ENCODE measurements around the gene ZBTB21. TPM values are rescaled to one million over a fixed set of nuclear protein-coding genes. Genes with fewer than 3 reads are reported as not detected.
A peak's percentile ranks its signal among the peaks of the same experiment; 100 is the strongest.

The ZBTB21 gene
- total RNA-seq, 1 donor from 2014 or later: 31.8 TPM

DNA sequence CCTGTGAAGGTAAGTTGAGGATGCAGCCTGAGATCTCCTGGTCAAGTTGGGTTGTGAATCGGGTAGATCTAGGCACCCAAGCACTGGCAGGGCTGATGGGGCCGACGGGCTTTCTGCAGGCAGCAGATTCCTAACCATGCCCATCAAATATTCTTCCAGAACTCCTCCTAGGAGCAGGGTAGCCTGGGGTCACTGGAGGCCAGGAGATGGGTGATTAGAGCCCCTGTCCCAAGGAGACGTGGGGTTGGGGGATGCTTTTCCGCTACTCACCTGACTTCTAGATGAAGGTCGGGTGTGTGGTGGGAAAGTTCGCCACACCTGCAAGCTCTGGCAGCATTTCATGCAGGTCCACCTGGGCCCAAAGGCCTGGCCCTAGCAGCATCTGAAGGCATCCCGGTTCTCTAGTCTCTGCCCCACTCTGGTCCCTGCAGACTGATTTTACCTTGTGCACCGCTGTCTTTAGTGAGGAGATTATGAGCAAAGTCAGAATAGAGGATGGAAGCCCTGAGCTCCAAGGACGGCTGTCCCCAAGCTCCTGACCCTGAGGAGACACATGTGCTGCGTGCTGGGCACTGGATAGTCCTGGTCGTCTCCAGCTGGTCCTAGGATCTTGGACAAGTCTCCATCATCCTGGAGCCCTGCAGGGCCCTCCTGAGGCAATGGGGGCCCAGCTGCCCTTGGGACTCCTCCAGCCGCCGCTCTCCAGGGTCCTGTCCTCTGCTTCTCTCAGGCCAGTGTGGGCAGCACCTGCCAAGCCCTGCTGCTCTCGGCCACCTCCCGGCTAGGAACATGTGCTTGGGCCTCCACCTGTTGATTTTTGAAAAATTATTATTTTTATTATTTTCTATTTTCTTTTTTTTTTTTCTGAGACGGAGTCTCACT is 34.5 kb downstream of the ZBTB21 start:
- no peak for DNase-seq (ENCODE audit: low spot score)
- intact Hi-C loops (cut with micrococcal nuclease): no loop called here
- Mint-ChIP-seq H3K36me3 (ENCODE audit: low read depth) (no peaks in the 10 kb centered on the region), H3K4me3 (no peak overlapping the region), H3K4me1 (ENCODE audit: low read depth) (peaks cover 9% of the 10 kb centered on the region), H3K27me3 (ENCODE audit: insufficient read depth) (no peaks in the 10 kb centered on the region), H3K9me3 (peaks cover 9% of the 10 kb centered on the region), H3K27ac (no peak overlapping the region)

DNA sequence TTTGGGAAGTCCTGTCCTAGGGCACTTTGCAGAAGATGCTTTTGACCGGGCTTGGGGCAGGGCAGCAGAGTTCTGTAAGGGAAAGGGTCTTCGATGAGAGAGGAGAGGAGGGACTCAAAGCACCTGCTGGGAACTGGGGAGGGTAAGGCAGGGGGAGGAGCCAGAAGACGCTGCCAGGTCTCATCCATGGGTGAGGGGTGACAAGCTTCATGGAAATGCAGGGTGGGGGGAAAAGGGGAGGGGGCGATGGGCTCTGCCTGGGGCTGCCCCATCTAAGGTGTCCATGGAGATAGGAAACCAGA is 35.5 kb downstream of the ZBTB21 start:
- H3K27me3 Mint-ChIP-seq (ENCODE audit: insufficient read depth): no peaks in the 10 kb centered on the region
- DNase-seq (ENCODE audit: low spot score): no peak
- H3K27ac Mint-ChIP-seq: no peak overlapping the region
- no peak overlapping the region for H3K4me3 Mint-ChIP-seq
- no peaks in the 10 kb centered on the region for H3K36me3 Mint-ChIP-seq (ENCODE audit: low read depth)
- H3K4me1 Mint-ChIP-seq (ENCODE audit: low read depth): peaks cover 9% of the 10 kb centered on the region
- intact Hi-C loops (cut with micrococcal nuclease): no loop called here
- H3K9me3 Mint-ChIP-seq: peaks cover 9% of the 10 kb centered on the region

DNA sequence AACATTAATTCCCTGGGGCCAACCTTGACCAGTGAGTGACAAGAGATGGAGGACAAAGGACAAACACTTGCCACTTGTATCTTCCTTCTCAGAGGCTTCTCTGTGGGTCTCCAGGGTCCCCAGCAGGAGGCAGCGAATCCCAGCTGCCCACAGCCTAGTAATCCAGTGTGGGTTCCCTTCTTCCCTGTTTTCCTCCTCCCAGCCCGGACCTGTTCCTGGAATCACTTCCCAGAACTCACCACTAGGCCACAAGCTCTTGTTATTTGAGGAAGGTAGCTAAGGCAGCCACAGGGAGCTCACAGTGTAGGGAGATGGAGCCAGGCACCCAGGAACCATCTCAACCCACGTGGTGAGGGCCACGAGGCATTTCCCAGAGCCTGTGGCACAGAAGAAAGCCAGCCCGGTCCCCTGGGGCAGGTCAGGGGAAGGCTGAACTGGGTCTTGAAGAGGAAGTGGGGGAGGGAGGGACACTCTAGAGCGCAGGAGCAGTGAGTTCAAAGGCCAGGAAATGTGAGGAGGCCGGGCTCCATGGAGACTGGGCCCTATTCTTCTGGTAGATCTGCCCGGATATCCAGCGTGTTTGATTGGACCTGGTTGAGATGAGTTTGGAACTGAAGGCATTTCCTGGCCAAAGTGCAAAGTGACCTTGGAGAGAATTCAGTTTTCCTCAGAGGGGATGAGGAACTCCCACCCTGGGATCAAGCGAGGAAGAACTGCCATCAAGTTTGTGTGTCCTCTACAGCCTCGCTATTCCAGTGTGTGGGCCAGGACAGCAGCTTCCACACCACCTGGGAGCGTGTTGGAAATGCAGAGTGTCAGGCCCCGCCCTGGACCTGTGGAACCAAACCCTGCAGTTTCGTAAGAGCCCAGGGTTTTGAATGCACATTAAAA is 36.1 kb downstream of the ZBTB21 start:
- Mint-ChIP-seq H3K4me1 (ENCODE audit: low read depth) (peaks cover 9% of the 10 kb centered on the region), H3K27me3 (ENCODE audit: insufficient read depth) (no peaks in the 10 kb centered on the region), H3K9me3 (peaks cover 3% of the 10 kb centered on the region), H3K27ac (peak overlapping the region; percentile 50), H3K36me3 (ENCODE audit: low read depth) (no peaks in the 10 kb centered on the region), H3K4me3 (no peak overlapping the region)
- intact Hi-C loops (cut with micrococcal nuclease): no loop called here
- no peak for DNase-seq (ENCODE audit: low spot score)

DNA sequence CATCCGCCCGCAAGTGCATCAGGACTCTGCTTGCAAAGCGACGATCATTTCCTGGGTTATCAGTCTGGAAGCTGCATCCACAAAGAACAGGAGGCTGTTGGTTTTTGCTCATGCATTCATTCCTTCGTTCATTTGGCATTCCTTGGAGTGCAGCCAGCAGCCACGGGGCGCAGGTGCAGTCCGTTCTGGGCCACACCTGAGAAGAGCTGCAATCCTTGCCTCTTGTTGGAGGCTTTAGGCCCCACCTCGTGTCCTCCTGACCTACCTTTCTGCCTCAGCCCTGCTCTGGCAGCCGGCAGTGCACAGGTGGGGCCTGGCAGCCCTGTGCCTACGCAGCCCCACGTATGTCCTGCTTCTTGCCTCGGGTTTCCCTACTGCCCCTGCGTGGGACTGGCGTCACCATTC is 36.7 kb downstream of the ZBTB21 start:
- intact Hi-C loops (cut with micrococcal nuclease): no loop called here
- no peaks in the 10 kb centered on the region for H3K27me3 Mint-ChIP-seq (ENCODE audit: insufficient read depth)
- no peak overlapping the region for H3K4me3 Mint-ChIP-seq
- no peak overlapping the region for H3K27ac Mint-ChIP-seq
- H3K36me3 Mint-ChIP-seq (ENCODE audit: low read depth): no peaks in the 10 kb centered on the region
- peaks cover 9% of the 10 kb centered on the region for H3K4me1 Mint-ChIP-seq (ENCODE audit: low read depth)
- no peaks in the 10 kb centered on the region for H3K9me3 Mint-ChIP-seq
- DNase-seq (ENCODE audit: low spot score): no peak

DNA sequence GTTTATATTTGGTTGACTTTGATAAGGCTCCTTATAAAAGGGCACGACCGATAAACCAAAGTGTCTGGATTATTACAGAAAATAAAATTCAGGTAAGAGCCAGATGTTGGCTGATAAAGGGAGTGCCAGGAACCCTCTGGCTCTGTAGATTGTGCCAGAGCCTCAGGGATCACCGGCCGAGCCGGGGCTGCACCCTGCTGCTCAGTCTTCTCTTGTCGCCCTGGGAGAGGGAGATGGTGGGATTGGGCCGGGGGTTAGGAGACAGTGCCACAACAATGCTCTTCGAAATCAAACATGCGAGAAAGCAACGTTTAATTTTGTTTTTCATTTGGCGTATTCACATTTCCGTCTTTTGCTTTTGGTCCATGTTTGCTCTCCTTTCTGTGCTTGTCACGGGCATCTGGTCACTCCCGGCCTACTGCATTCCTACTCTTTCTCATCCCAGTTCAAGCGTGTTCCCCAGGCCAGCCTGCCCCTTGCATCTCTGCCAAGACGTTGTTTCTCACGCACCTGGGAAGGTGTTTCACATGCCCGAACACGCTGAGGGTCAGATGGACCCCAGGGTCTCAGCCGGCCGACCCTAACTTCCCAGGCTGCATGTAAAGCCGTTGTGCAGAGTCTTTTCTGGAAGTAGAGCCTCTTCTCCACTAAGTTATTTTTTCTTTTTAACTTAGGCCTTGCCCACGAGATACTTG is 37.5 kb downstream of the ZBTB21 start:
- intact Hi-C loops (cut with micrococcal nuclease): no loop called here
- no peaks in the 10 kb centered on the region for H3K36me3 Mint-ChIP-seq (ENCODE audit: low read depth)
- no peaks in the 10 kb centered on the region for H3K27me3 Mint-ChIP-seq (ENCODE audit: insufficient read depth)
- DNase-seq (ENCODE audit: low spot score): no peak
- H3K9me3 Mint-ChIP-seq: no peaks in the 10 kb centered on the region
- no peak overlapping the region for H3K27ac Mint-ChIP-seq
- H3K4me3 Mint-ChIP-seq: no peak overlapping the region
- H3K4me1 Mint-ChIP-seq (ENCODE audit: low read depth): peaks cover 9% of the 10 kb centered on the region

DNA sequence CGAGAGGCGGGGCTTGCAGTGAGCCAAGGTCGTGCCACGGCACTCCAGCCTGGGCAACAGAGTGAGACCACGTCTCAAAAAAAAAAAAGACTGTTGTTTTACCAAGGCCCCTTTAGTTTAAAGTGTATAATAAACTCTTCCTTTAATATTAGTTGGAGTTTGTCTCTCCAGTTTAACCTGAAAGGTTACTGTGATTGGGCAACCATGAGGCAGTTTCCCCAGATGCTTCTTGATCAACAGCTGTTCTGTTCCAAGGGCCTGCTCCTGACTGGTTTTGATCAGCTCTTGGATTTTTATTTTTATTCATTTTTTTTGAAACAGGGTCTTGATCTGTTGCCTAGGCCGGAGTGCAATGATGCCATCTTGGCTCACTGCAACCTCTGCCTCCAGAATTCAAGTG is 38.3 kb downstream of the ZBTB21 start:
- Mint-ChIP-seq H3K27ac (no peak overlapping the region), H3K27me3 (ENCODE audit: insufficient read depth) (no peaks in the 10 kb centered on the region), H3K4me3 (no peak overlapping the region), H3K4me1 (ENCODE audit: low read depth) (peaks cover 9% of the 10 kb centered on the region), H3K36me3 (ENCODE audit: low read depth) (no peaks in the 10 kb centered on the region), H3K9me3 (no peaks in the 10 kb centered on the region)
- DNase-seq (ENCODE audit: low spot score): no peak
- intact Hi-C loops (cut with micrococcal nuclease): no loop called here

DNA sequence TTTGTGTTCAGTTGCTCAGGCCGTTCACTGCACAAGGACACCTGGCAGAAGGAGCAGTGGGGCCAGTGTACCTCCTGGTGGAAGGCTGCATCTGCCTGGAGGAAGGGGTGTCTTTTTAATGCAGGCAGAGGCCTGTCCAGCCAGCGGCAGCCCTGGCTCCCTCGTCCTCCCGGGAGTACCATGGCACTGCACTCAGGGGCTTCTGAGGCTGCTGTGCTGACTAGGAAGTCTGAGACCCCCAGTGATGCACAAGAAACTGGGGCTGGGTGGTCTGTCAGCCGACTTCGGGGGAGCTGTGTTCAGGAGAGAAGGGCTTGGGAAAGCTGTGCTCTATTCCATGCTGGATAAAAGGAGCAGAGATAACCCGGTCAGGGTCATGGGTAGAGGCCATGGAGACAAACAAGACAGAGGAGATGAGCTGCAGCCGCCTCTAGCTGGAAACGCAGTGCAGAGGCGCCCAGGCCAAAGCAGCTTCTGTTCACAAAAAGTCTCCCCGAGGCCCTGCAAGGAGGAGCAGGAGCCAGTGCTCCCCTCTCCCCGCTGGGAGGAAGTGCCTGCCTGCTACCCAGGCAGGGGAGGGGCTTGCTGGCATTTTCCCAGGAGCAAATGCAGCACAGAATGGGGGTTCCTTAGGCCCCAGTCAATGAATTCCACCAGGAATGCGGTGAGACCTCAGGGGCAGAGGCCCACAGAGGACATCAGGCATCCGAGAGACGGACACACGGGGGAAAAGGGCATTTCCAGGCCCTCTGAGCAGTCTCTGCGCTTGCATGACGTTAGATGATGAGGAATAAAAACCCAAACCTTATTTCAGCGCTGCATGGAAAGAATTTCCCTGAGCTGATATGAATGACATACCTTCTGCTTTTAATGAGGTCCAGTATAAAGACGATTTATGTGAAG is 39.2 kb downstream of the ZBTB21 start:
- DNase-seq (ENCODE audit: low spot score): no peak
- Mint-ChIP-seq H3K27ac (no peak overlapping the region), H3K4me3 (no peak overlapping the region), H3K36me3 (ENCODE audit: low read depth) (no peaks in the 10 kb centered on the region), H3K27me3 (ENCODE audit: insufficient read depth) (no peaks in the 10 kb centered on the region), H3K4me1 (ENCODE audit: low read depth) (peaks cover 9% of the 10 kb centered on the region), H3K9me3 (no peaks in the 10 kb centered on the region)
- intact Hi-C loops (cut with micrococcal nuclease): no loop called here

DNA sequence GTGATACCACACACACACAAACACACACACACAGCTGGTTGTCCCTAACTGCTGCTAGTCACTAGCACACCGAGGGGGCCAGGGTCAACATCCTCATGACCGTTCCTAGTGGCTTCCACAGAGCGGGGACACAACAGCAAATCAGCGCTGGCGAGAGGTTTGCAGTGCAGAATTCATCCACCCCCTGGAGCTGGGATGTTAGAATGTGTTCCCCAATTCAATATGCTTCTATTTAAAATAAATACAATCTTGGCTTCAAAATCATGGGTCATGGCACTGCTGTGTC is 40.1 kb downstream of the ZBTB21 start:
- intact Hi-C loops (cut with micrococcal nuclease): no loop called here
- DNase-seq (ENCODE audit: low spot score): no peak
- no peaks in the 10 kb centered on the region for H3K9me3 Mint-ChIP-seq
- H3K4me1 Mint-ChIP-seq (ENCODE audit: low read depth): peaks cover 9% of the 10 kb centered on the region
- H3K27me3 Mint-ChIP-seq (ENCODE audit: insufficient read depth): peaks cover 2% of the 10 kb centered on the region
- no peak overlapping the region for H3K27ac Mint-ChIP-seq
- H3K4me3 Mint-ChIP-seq: no peak overlapping the region
- H3K36me3 Mint-ChIP-seq (ENCODE audit: low read depth): no peaks in the 10 kb centered on the region

DNA sequence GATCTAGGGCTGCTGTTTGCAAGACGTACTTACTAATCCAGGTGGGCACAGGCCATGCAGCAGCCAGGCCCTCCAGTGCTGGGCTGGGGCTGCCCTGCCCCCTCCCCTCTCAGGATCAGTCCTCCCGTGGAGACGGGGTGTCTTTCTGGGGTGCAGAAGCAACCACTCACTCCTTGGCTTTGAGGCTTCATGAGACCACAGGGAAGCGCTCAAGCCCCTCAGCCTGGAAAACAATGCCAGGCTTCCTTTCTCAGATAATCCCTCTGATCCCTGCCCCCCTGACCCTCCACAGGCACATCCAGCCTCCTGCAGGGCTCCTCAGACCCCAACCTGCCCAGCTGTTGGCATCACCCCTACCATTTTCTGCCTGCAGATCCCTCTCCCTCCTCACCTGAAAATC is 42.5 kb downstream of the ZBTB21 start:
- no peak for DNase-seq (ENCODE audit: low spot score)
- Mint-ChIP-seq H3K27me3 (ENCODE audit: insufficient read depth) (peaks cover 3% of the 10 kb centered on the region), H3K4me3 (no peak overlapping the region), H3K9me3 (no peaks in the 10 kb centered on the region), H3K36me3 (ENCODE audit: low read depth) (no peaks in the 10 kb centered on the region), H3K27ac (no peak overlapping the region), H3K4me1 (ENCODE audit: low read depth) (no peaks in the 10 kb centered on the region)
- intact Hi-C loops (cut with micrococcal nuclease): no loop called here

DNA sequence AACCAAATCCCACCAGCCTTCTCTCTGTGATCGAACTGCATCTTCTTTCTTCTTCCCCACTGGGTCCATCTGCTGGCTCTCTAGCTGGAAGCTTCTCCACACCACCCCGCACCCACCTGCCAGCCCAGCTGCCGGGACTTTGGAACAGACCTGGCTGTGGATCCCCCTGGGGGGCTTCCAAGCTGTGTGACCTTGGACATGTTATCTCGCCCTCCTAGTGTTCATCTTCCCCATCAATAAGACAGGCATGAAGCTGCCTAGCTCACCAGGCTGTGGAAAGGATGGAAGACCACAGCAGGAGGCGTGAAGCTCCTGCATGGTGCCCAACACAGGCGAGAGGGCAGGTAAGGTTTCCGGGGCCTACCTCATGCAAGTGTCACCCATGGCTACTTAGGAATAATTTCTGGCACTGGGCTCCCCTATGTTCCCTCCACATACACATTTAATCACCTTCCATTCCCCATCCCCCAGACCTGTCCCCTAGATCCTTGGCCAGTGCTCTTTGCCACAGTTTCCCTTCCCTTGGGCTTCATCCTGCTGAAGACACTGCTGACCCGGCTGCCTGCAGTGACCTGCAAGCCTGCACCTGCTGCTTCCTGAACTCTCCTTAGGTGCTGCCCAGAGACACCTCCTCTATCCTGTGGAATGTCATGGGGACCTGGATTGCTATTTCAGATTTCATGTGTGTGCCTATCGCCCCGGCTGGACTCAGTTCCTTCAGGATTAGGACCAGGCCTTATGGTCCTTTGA is 43.1 kb downstream of the ZBTB21 start:
- no peak overlapping the region for H3K27ac Mint-ChIP-seq
- no peak for DNase-seq (ENCODE audit: low spot score)
- no peaks in the 10 kb centered on the region for H3K9me3 Mint-ChIP-seq
- H3K27me3 Mint-ChIP-seq (ENCODE audit: insufficient read depth): peaks cover 8% of the 10 kb centered on the region
- intact Hi-C loops (cut with micrococcal nuclease): no loop called here
- no peaks in the 10 kb centered on the region for H3K36me3 Mint-ChIP-seq (ENCODE audit: low read depth)
- no peaks in the 10 kb centered on the region for H3K4me1 Mint-ChIP-seq (ENCODE audit: low read depth)
- no peak overlapping the region for H3K4me3 Mint-ChIP-seq

DNA sequence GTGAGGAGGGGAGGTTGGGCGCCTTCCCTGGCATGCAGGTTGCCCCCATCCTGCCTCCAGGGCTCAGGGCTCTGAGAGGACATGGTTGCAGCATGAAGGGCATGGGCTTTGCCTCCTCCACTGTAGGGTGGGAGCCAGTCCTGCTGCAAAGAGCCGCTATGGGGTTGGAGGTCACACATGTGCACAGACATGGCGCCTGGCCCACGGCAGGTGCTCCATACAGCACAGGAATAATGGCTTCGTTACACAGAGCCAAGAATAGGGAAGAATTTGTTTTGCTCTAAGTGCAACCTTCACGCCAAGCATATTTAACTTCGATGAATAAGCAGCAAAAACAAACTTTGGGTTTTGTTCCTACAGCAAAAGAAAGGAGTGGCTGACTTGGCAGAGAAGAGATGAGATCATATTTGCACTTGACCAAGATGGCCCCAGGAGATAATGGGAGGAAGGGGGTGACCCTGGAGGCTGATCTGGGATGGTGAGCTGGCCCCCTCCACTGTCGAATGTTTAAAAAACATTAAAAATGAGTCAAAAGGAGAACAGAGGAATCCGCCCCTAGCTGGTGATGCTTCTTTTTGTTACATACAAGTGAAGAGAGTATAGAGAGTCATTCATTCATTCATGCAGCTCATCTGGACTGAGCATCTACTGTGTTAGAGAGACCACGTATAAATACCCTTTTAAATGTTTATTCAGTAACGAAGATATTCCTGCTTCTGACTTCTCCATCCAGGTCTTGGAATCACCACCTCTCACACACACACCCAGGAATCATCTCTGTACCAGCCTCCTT is 43.9 kb downstream of the ZBTB21 start:
- H3K27ac Mint-ChIP-seq: no peak overlapping the region
- H3K9me3 Mint-ChIP-seq: no peaks in the 10 kb centered on the region
- peaks cover 12% of the 10 kb centered on the region for H3K27me3 Mint-ChIP-seq (ENCODE audit: insufficient read depth)
- no peaks in the 10 kb centered on the region for H3K4me1 Mint-ChIP-seq (ENCODE audit: low read depth)
- intact Hi-C loops (cut with micrococcal nuclease): no loop called here
- H3K36me3 Mint-ChIP-seq (ENCODE audit: low read depth): no peaks in the 10 kb centered on the region
- no peak for DNase-seq (ENCODE audit: low spot score)
- H3K4me3 Mint-ChIP-seq: no peak overlapping the region

Measured in activated T-helper 1 cell treated with anti-CD3 and anti-CD28 coated beads, Interleukin-12 subunit alpha, Interleukin-12 subunit beta, Interleukin-2, Interleukin-4 antibody, amounts not matched to agents 30 ng/mL and 10 ng/mL and 1 ng/mL, durations not matched to agents 14 hours and 24 hours and 36 hours (primary cell).